ENCODE measurements around the gene XPOT.
"Not testable (repeated sequence)": the region's sequence is repeated elsewhere in the genome, so short reads cannot be mapped to it uniquely, and the experiment has no call there.

The XPOT gene

DNA sequence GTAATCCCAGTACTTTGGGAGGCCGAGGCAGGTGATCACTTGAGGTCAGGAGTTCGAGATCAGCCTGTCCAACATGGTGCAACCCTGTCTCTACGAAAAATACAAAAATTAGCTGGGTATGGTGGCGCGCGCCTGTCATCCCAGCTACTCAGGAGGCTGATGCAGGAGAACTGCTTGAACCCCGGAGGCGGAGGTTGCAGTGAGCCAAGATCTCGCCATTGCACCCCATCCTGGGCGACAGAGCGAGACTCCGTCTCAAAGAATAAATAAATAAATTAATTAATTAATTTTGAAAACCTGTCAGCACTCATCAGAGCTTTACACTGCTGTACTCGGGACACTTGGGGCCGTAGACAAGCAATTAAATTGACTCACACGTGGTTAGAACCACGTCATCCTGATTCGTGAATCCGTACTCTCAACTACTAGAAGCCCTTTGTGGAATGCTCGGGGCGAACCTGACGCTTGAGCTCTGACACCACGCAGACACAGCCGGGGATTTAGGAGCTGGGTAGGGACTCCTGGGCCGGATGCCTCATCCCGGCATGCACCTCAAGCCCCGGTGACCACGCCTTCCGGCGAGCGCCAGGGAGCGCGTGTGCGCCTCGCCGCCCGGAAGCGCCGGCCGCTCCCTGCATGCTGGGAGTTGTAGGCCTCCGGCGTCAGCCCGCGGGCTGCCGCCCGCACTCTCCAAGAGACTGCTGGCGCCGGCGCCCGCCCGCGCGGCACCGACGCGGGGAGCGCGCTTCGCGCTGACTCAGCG lies at the start of gene XPOT:
Gene XPOT, plus strand, starts transcription at position 686 of the 763 bp plus-strand sequence. CDS start 5,644 bp downstream, outside the sequence.
- peak; percentile 84 for DNase-seq (ENCODE audit: low read depth, low spot score)

GRCh38 chr12:64356209-64356608 lies 48.0 kb upstream of the XPOT start:
- DNase-seq (ENCODE audit: low read depth, low spot score): not testable (repeated sequence)

DNA sequence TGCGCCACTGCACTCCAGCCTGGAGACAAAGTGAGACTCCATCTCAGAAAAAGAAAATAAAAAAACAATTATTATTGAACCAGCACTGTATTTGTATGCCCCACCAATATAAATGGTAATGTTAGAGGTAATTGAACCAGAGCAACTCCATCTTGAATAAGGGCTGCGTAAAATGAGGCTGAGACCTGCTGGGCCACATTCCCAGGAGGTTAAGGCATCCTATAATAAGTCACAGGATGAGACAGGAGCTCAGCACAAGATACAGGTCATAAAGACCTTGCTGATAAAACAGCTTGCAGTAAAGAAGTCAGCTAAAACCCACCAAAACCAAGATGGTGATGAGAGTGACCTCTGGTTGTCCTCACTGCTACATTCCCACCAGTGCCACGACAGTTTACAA lies 43.0 kb upstream of the XPOT start:
- DNase-seq (ENCODE audit: low read depth, low spot score): not testable (repeated sequence)

GRCh38 chr12:64362721-64363305 lies 41.4 kb upstream of the XPOT start:
- no peak for DNase-seq (ENCODE audit: low read depth, low spot score)

DNA sequence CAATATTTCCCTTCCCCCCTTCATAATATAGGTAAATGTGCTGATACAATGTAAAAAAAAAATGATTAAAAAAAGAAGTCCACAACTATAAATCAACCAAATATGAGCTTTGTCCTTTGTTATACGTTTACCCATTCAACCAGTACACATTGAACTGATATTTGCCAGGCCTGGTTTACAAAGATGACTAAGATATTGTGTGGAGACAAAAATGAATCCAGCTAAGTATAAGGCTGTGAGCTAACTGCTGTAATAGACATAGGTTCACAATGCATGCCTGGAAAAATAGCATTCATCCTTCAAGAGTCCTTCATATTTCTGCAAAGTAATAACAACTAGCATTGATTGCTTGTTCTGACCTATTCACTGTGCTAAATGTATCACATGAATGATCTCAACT lies 20.5 kb upstream of the XPOT start:
- DNase-seq (ENCODE audit: low read depth, low spot score): no peak

- DNase-seq (ENCODE audit: low read depth, low spot score): no peak
Observed at GRCh38 chr12:64385019-64385418, 19.2 kb upstream of the XPOT start.

DNA sequence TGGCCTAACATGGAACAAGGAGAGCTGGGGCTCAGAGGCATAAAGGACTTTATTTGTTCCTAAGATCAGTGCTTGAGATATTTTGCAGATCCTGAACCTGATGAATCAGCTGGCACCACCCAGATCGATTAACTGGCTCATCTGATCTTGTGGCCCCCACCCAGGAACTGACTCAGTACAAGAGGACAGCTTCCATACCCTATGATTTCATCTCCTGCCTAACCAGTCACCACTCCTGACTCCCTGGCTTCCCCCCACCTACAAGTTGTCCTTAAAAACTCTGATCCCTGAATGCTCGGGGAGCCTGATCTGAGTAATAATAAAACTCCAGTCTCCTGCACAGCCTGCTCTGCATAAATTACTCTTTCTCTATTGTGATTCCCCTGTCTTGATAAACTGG lies 18.7 kb upstream of the XPOT start:
- DNase-seq (ENCODE audit: low read depth, low spot score): no peak

GRCh38 chr12:64387197-64387816 lies 16.9 kb upstream of the XPOT start:
- DNase-seq (ENCODE audit: low read depth, low spot score): no peak

DNA sequence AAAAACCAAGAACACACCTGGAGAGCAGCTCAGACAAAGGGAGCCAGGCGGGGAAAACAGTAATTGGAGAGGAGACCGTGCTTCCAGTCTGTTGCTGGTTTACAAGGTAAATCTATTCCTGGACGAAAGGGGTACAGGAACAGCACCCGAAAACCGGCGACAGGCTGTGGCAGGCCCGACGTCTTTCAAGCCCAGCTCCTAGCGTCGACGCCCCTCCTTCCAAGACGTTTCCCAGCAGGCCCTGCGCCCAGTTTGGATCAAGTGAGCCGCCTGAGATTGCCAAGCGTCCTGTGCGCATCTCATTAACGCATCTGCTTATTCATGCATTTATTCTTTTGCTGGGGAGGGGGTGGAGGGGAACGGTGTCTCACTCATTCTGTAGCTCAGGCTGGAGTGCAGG lies 15.0 kb upstream of the XPOT start:
- DNase-seq (ENCODE audit: low read depth, low spot score): no peak

DNA sequence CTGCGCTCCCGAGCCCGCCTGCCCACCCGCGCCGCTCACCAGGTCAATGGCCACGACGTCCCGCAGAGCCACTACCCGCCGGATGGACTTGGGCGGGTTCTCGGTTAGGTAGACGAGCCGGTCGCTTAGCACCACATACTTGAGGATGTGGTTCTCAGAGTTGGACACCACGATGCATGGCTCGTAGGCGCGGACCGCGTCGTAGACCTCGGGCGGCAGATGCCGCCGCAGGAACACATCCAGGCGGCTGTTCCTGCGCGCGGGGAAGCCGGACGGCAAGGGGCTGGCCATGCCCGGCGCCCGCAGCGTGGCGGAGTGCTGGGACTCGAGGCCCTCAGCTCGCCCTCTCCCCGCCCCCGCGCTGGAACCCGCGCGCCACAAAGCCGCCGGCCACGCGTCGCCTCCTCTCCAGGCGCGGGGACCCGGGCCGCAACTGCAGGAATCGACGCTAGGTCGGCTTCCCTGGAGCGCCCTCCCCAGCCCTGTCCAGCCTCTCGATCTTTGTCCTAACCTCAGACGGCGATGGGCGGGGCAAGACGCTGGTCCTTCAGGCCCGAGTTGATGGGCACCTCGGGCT lies 13.8 kb upstream of the XPOT start, which contains the start of gene C12orf56:
Gene C12orf56, minus strand, starts transcription at position 484 of the 577 bp plus-strand sequence. Its CDS starts 193 bp downstream, at position 291.
- no peak for DNase-seq (ENCODE audit: low read depth, low spot score)

- no peak for DNase-seq (ENCODE audit: low read depth, low spot score)
Observed at GRCh38 chr12:64392221-64392620, 12.0 kb upstream of the XPOT start.

DNA sequence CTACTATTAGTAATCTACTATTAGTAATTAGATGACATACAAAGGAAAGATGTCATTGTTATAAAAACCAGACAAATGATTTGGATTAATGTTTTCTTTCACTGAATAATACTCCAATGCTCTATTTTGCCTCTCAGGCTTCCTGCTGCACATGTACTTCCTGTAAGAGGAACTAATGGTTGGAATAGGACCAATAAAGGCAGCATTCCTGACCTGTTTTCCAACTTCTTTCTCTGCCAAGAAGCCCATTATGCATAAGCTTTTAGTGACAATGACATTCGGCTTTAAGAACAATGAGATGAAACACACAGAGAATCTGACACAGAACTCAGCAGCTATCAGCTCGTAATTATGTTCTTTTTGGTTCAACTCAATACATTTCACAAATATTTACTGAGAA lies 8.5 kb upstream of the XPOT start:
- DNase-seq (ENCODE audit: low read depth, low spot score): no peak

GRCh38 chr12:64400041-64400440 lies 4.2 kb upstream of the XPOT start:
- DNase-seq (ENCODE audit: low read depth, low spot score): no peak

- no peak for DNase-seq (ENCODE audit: low read depth, low spot score)
Observed at GRCh38 chr12:64402181-64402580, 2.0 kb upstream of the XPOT start.

DNA sequence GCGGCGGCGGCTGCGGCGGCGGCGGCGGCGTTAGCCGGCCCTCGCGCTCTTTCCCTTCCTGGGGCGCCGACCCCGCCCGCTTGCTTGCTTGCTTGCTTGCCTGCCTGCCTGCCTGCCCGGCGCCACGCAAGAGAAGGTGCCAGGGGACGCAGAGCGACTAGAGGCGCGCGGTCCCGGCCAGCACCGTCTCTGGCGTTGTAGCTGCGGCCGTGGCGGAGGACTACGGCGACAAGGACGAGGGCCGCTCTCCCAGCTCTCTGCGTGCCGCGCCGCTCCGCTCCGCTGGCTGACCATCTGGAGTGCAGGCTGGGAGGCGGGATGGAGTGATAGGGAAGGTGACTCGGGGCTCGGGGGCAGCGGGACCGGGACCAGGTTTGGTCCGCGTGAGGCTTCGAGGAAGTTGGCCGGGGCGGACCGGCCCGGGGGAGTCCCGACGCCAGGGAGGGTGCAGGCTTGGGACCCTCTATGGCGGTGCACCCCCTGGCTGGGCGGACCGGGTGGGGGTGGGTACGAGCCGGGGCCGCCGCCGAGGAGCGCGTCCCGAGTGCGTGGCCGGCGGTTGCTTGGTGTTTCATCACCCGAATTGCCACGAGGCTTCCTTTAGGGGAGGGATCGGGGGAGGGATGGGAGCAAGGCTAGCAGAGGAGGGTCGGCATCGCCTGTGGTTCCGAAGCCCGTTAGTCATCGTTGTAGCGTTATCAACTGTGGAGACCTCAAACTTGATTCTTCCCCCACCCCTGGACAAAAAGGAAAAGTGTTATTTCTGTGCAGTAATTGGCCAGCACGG lies 471 bp downstream of the XPOT start:
- peak; percentile 72 for DNase-seq (ENCODE audit: low read depth, low spot score)

DNA sequence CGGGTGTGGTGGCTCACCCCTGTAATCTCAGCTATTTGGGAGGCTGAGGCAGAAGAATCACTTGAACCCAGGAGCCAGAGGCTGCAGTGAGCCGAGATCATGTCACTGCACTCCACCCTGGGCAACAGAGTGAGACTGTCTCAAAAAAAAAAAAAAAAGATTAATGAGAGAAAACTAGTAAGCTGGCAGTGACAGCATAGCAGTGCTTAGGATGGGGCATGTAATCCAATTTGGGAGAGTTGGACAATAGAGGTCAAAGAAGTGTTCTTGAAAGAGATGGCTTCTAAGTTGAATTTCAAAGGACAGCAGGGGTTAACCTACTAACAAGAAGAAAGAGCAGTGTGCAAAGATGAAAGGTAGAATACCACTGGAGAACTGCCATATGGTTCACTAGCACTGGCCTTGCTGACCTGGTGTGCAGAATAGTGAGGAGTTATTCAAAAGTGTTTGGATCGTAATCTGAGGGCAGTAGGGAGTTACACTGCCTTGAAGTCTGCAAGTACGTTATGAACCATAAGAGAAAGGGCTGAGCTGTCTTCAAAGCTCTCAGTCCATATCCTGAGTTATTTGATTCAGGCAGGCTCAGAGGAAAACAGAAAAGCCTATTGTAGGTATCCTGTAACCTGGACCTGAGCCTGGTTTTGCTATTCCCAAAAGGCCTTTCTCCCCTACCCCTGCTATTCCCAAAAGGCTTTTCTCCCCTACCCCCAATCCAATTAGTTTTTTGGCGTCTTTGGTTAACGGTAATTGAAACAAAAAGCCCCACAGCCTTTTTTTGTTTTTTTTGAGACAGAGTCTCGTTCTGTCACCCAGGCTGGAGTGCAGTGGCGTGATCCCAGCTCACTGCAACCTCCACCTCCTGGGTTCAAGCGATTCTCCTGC lies 3.4 kb downstream of the XPOT start:
- DNase-seq (ENCODE audit: low read depth, low spot score): no peak

DNA sequence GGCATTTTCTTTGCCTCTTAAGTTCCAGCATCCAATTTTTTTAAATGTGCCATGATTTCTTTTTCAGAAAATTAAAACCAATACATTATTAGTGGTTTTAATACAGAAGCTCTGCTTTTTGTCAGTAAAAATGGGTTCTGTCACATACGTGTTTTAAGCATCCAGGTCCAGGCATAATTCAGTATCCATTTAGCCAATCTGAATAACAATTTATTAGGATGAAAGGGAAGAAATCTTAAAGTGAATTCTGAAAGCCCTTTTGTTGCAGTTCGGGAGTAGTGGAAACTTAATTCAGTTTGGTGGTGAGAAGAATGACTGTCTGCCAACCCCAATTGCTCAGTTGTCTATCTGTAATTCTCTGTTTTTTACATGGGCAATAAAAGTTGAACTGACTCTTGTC lies 7.2 kb downstream of the XPOT start:
- DNase-seq (ENCODE audit: low read depth, low spot score): no peak

- no peak for DNase-seq (ENCODE audit: low read depth, low spot score)
Observed at GRCh38 chr12:64412459-64412858, 8.3 kb downstream of the XPOT start.

GRCh38 chr12:64413884-64414283 lies 9.7 kb downstream of the XPOT start:
- no peak for DNase-seq (ENCODE audit: low read depth, low spot score)

GRCh38 chr12:64418209-64418608 lies 14.0 kb downstream of the XPOT start:
- DNase-seq (ENCODE audit: low read depth, low spot score): no peak

DNA sequence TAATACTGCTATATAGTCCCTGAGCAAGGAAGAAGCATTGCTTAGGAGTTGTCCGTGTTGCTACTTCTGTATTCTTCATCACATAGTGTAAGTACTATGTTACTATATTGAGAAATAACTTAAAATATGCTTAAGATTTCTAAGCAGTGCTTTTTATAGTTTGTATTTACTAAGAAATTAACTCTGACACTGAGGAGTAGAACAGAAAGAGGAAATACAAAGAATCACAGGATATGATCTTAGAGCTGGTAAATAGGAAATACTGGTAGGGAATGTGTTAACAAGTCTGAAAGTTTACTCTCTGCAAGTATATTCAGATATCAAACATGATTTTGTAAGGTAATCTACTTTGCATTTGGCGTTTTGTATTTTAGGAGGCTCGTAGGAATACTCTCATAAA lies 15.5 kb downstream of the XPOT start:
- no peak for DNase-seq (ENCODE audit: low read depth, low spot score)
